Measurements from ENCODE around the gene ELK1. TPM values are rescaled to one million over a fixed set of nuclear protein-coding genes. Genes with fewer than 3 reads are reported as not detected.

Gene ELK1
- total and polyA plus RNA-seq, 2 experiments from 2014 or later, result 19.2 to 39.5 TPM

GRCh38 chrX:47611489-47611888 lies 38.9 kb downstream of the ELK1 start:
- Mint-ChIP-seq H3K4me1 (peaks cover 17% of the 10 kb centered on the region), H3K9me3 (no peaks in the 10 kb centered on the region), H3K36me3 (ENCODE audit: low read depth) (peaks cover 13% of the 10 kb centered on the region; the same call in 2 of the 3 replicates), H3K27me3 (ENCODE audit: insufficient read depth, low read depth, poor library complexity) (peaks cover 4% of the 10 kb centered on the region), H3K27ac (no peak overlapping the region), H3K4me3 (no peak overlapping the region)
- Histone ChIP-seq H3K9me2 (ENCODE audit: insufficient read depth) (no peaks in the 10 kb centered on the region), H3K4me2 (no peak overlapping the region), H3K36me3 (ENCODE audit: insufficient read depth) (no peaks in the 10 kb centered on the region), H3K4me1 (ENCODE audit: insufficient read depth) (no peaks in the 10 kb centered on the region), H4K20me1 (replicated peaks; ENCODE audit: insufficient read depth) (no peaks in the 10 kb centered on the region), H3F3A (replicated peaks; ENCODE audit: low read depth) (no peaks in the 10 kb centered on the region), H2AFZ (no peak overlapping the region), H3K4me3 (no peak overlapping the region), H3K79me2 (replicated peaks; ENCODE audit: insufficient read depth) (no peaks in the 10 kb centered on the region), H3K27me3 (ENCODE audit: insufficient read depth) (no peaks in the 10 kb centered on the region), H3K27ac (ENCODE audit: low read depth) (no peak overlapping the region)
- DNase-seq (ENCODE audit: low spot score) (no peak), ATAC-seq (no peak)
- TF ChIP-seq REST (IDR thresholded peaks at IDR 0.05; ENCODE audit: unreplicated experiment) (no peak), NANOG (IDR thresholded peaks at IDR 0.05; ENCODE audit: borderline replicate concordance) (no peak), JUNB (IDR thresholded peaks at IDR 0.05; ENCODE audit: unreplicated experiment) (no peak), EZH2 (IDR thresholded peaks at IDR 0.05; ENCODE audit: low read depth, unreplicated experiment) (no peak), ZNF462 (CRISPR knock-in tag; IDR thresholded peaks at IDR 0.05) (no peak), STAT1 (IDR thresholded peaks at IDR 0.05; ENCODE audit: unreplicated experiment) (no peak), ZNF114 (CRISPR knock-in tag; IDR thresholded peaks at IDR 0.05) (no peak), ETS1 (IDR thresholded peaks at IDR 0.05) (no peak), EZH2phosphoT487 (IDR thresholded peaks at IDR 0.05; ENCODE audit: unreplicated experiment) (no peak), CTCF (conservative IDR thresholded peaks at IDR 0.05; ENCODE audit: low read depth in 2 of 2) (no peak), ZNF331 (CRISPR knock-in tag; IDR thresholded peaks at IDR 0.05; ENCODE audit: low read depth) (no peak), CREB1 (CRISPR knock-in tag; IDR thresholded peaks at IDR 0.05; ENCODE audit: low read depth) (no peak), POLR2AphosphoS5 (IDR thresholded peaks at IDR 0.05; ENCODE audit: low read depth) (no peak)

Data from GM23338 (cell line).